ENCODE measurements around the gene KLK1. TPM values are rescaled to one million over a fixed set of nuclear protein-coding genes. Genes with fewer than 3 reads are reported as not detected.

The KLK1 gene
- total and polyA plus RNA-seq, 10 of the 15 experiments (the other 5 are each of a cell fraction or from before 2014, with no cell fraction given): 3.4 to 27.5 (median 20.2) TPM

DNA sequence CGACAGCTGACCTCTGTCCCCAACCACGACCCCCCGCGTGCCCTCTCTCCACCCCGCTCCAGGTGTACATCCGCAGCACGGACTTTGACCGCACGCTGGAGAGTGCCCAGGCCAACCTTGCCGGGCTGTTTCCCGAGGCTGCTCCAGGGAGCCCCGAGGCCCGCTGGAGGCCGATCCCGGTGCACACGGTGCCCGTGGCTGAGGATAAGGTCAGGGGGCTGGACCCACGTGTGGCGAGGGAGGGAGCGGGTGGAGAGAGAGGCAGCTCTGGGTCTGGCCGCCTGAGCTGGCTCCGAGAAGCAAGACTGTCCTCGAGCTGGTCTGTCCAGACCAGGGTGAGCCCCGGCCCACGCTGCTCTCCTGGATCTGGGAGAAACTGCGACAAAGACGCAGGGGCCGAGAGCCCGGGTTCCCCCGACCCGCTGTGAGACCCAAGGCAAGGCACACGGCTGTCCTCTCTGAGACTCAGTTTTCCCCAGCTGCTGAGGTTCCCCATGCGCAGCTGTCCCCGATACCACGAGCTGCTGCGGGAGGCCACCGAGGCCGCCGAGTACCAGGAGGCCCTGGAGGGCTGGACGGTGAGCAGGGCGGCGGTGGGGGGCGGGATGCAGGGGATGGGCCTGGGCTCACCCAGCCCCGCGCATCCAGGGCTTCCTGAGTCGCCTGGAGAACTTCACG, 31.9 kb downstream of the KLK1 start:
- Histone ChIP-seq H3K4me3 (no peak overlapping the region), H3K79me2 (ENCODE audit: control insufficient read depth, insufficient read depth, low read length) (no peaks in the 10 kb centered on the region), H3K27ac (ENCODE audit: control insufficient read depth, insufficient read depth) (no peak overlapping the region), H3K9me3 (replicated peaks; ENCODE audit: control insufficient read depth, insufficient read depth, low read length) (no peaks in the 10 kb centered on the region), H2AFZ (ENCODE audit: control insufficient read depth, low read depth, low read length) (no peak overlapping the region), H3K36me3 (ENCODE audit: control insufficient read depth in 2 of 2, insufficient read depth in 2 of 2, low read length in 1 of 2) (peaks cover 1 to 5% of the 10 kb centered on the region in 2 experiments; a peak in 3 of 4 replicates), H4K20me1 (ENCODE audit: control insufficient read depth, insufficient read depth) (no peaks in the 10 kb centered on the region; the same call in 1 of the 2 replicates), H3K4me1 (ENCODE audit: control insufficient read depth, insufficient read depth, low read length) (peaks cover 5% of the 10 kb centered on the region), H3K9ac (ENCODE audit: control insufficient read depth, insufficient read depth, low read length) (no peak overlapping the region), H3K27me3 (replicated peaks in 1 of 2; ENCODE audit: control insufficient read depth in 2 of 2, insufficient read depth in 2 of 2, low read length in 1 of 2) (no peaks in the 10 kb centered on the region), H3K4me2 (ENCODE audit: control insufficient read depth, insufficient read depth) (no peak overlapping the region)
- intact Hi-C loops (cut with micrococcal nuclease; ENCODE audit: unreplicated experiment): no loop called here
- TF ChIP-seq SP1 (IDR thresholded peaks at IDR 0.05; ENCODE audit: low read depth, low read length): no peak
- TF ChIP-seq RBBP5 (conservative IDR thresholded peaks at IDR 0.05): no peak
- TF ChIP-seq POLR2A (IDR thresholded peaks at IDR 0.05; ENCODE audit: low read depth, low read length): peak; percentile 64
- ChIA-PET RAD21 (ENCODE audit: unreplicated experiment) (interaction anchor here (6.7 kb wide), 1 partner anchor 130 kb away, joined by 35 read pairs; no protein-coding TSS in a partner anchor), CTCF (interaction anchor here (0.8 to 3.1 kb wide), 3 partner anchors 131 to 435 kb away, joined by 3 to 20 read pairs (median 6); no protein-coding TSS in a partner anchor), POLR2A (no interaction called here), SMC1A (ENCODE audit: uncharacterized antibody, unreplicated experiment) (interaction anchor here (1.0 to 2.9 kb wide), 2 partner anchors 11 to 130 kb away, joined by 3 to 13 read pairs; no protein-coding TSS in a partner anchor)
- BruUV-seq (replicated peaks): no TSS peak
- WGBS (ENCODE audit: insufficient coverage, insufficient replicate concordance, low lambda C conversion rate, missing lambda C conversion rate): 86% methylated on average over 42 of the region's 47 CpGs
- in situ Hi-C loops (cut with MboI): no loop called here
- no peak for DNase-seq (ENCODE audit: low read depth, low spot score)
- no peak for ATAC-seq
- no peak for FAIRE-seq

DNA sequence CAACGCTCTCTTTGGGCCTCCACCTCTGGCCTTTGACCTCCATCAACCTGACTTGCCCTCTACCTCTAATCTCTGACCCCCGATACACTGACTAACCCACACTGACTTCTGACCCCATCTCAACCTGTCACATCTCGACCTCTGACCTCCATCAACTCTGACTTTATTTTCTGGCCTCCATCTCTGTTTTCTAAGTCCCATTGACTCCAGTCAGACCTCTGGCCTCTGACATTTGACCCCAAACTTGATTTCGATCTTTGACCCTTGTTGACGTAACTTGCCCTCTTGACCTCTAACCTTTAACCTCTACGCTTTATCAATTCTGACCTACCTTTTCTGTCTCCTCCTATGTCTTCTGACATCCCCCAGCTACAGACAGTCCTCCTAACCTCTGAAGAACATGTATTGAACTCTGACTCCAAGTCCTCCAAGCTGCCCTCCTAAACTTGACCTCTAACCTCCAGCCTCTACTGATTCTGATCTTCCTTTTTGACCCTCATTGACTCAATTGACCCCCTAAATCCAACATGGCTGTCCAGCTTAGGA, 32.6 kb downstream of the KLK1 start:
- Histone ChIP-seq H3K4me2 (ENCODE audit: control insufficient read depth, insufficient read depth) (no peak overlapping the region), H3K9me3 (replicated peaks; ENCODE audit: control insufficient read depth, insufficient read depth, low read length) (no peaks in the 10 kb centered on the region), H3K36me3 (ENCODE audit: control insufficient read depth in 2 of 2, insufficient read depth in 2 of 2, low read length in 1 of 2) (peaks cover 0 to 2% of the 10 kb centered on the region in 2 experiments; a peak in 1 of 4 replicates), H4K20me1 (ENCODE audit: control insufficient read depth, insufficient read depth) (no peaks in the 10 kb centered on the region; the same call in 1 of the 2 replicates), H3K79me2 (ENCODE audit: control insufficient read depth, insufficient read depth, low read length) (no peaks in the 10 kb centered on the region), H3K27ac (ENCODE audit: control insufficient read depth, insufficient read depth) (no peak overlapping the region), H3K27me3 (replicated peaks in 1 of 2; ENCODE audit: control insufficient read depth in 2 of 2, insufficient read depth in 2 of 2, low read length in 1 of 2) (no peaks in the 10 kb centered on the region), H3K4me3 (no peak overlapping the region), H3K9ac (ENCODE audit: control insufficient read depth, insufficient read depth, low read length) (no peak overlapping the region), H2AFZ (ENCODE audit: control insufficient read depth, low read depth, low read length) (no peak overlapping the region), H3K4me1 (ENCODE audit: control insufficient read depth, insufficient read depth, low read length) (peaks cover 5% of the 10 kb centered on the region)
- intact Hi-C loops (cut with micrococcal nuclease; ENCODE audit: unreplicated experiment) (no loop called here), in situ Hi-C loops (cut with MboI) (no loop called here)
- CTCF ChIA-PET: interaction anchor here (3.1 kb wide), 1 partner anchor 132 kb away, joined by 20 read pairs; no protein-coding TSS in a partner anchor
- DNase-seq (ENCODE audit: low read depth, low spot score): no peak
- TF ChIP-seq NR2C2 (IDR thresholded peaks at IDR 0.05; ENCODE audit: borderline replicate concordance, control insufficient read depth, insufficient read length, low read depth): peak; percentile 57
- peak; percentile 97 for TF ChIP-seq NR2F1 (conservative IDR thresholded peaks at IDR 0.05)
- TF ChIP-seq, protein P1, sequence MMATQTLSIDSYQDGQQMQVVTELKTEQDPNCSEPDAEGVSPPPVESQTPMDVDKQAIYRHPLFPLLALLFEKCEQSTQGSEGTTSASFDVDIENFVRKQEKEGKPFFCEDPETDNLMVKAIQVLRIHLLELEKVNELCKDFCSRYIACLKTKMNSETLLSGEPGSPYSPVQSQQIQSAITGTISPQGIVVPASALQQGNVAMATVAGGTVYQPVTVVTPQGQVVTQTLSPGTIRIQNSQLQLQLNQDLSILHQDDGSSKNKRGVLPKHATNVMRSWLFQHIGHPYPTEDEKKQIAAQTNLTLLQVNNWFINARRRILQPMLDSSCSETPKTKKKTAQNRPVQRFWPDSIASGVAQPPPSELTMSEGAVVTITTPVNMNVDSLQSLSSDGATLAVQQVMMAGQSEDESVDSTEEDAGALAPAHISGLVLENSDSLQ (IDR thresholded peaks at IDR 0.05): peak; percentile 17; the same call in 1 of the 2 replicates
- TF ChIP-seq POLR2AphosphoS2 (IDR thresholded peaks at IDR 0.05; ENCODE audit: low read depth, low read length): 0 out of 2 replicates have a peak, but pooled peaks have one; percentile 3
- TF ChIP-seq, protein P2, sequence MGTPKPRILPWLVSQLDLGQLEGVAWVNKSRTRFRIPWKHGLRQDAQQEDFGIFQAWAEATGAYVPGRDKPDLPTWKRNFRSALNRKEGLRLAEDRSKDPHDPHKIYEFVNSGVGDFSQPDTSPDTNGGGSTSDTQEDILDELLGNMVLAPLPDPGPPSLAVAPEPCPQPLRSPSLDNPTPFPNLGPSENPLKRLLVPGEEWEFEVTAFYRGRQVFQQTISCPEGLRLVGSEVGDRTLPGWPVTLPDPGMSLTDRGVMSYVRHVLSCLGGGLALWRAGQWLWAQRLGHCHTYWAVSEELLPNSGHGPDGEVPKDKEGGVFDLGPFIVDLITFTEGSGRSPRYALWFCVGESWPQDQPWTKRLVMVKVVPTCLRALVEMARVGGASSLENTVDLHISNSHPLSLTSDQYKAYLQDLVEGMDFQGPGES (IDR thresholded peaks at IDR 0.05): no peak
- peak; percentile 92 for TF ChIP-seq NR2C1 (IDR thresholded peaks at IDR 0.05)
- POLR2A ChIA-PET: no interaction called here
- no peak for FAIRE-seq
- BruUV-seq (replicated peaks): no TSS peak
- RAD21 ChIA-PET (ENCODE audit: unreplicated experiment): interaction anchor here (6.7 kb wide), 1 partner anchor 131 kb away, joined by 35 read pairs; no protein-coding TSS in a partner anchor
- 84% methylated on average over 6 of the region's 6 CpGs for WGBS (ENCODE audit: insufficient coverage, insufficient replicate concordance, low lambda C conversion rate, missing lambda C conversion rate)
- SMC1A ChIA-PET (ENCODE audit: uncharacterized antibody, unreplicated experiment): interaction anchor here (1.0 to 2.9 kb wide), 2 partner anchors 12 to 131 kb away, joined by 3 to 13 read pairs; no protein-coding TSS in a partner anchor
- ATAC-seq: no peak
